H4 (cell line): Measurements from ENCODE around the gene TNXB. TPM values are rescaled to one million over a fixed set of nuclear protein-coding genes. Genes with fewer than 3 reads are reported as not detected.
"Not testable (repeated sequence)": the region's sequence is repeated elsewhere in the genome, so short reads cannot be mapped to it uniquely, and the experiment has no call there.

Experiments
- DNase-seq: peaks from one replicate; pipeline ENCODE4 v3.0.0-alpha.2; 2015; ENCODE audit warnings: low spot score
- total RNA-seq: library from RNA; depleted of rRNA; stranded (reverse); fragments of >200 nt; shearing (Covaris generic); gene quantifications from 2 replicates; pipeline ENCODE4 v1.2.3, GENCODE V29; 2014

Gene TNXB
- total RNA-seq, 1 experiment from 2014 or later: 0.29 TPM

GRCh38 chr6:32039321-32040274, 69.5 kb downstream of the TNXB start:
- DNase-seq: not testable (repeated sequence)

- not testable (repeated sequence) for DNase-seq
These were observed 70.3 kb downstream of the TNXB start for GRCh38 chr6:32038878-32039277.

GRCh38 chr6:32037598-32038524, 71.3 kb downstream of the TNXB start, which contains the start of gene CYP21A2:
TSS of gene CYP21A2 (plus strand) at chr6:32038415. CDS start at chr6:32038423, 8 bp downstream.
- DNase-seq: not testable (repeated sequence)

- DNase-seq: not testable (repeated sequence)
These were observed 72.0 kb downstream of the TNXB start for GRCh38 chr6:32037136-32037535.

DNA sequence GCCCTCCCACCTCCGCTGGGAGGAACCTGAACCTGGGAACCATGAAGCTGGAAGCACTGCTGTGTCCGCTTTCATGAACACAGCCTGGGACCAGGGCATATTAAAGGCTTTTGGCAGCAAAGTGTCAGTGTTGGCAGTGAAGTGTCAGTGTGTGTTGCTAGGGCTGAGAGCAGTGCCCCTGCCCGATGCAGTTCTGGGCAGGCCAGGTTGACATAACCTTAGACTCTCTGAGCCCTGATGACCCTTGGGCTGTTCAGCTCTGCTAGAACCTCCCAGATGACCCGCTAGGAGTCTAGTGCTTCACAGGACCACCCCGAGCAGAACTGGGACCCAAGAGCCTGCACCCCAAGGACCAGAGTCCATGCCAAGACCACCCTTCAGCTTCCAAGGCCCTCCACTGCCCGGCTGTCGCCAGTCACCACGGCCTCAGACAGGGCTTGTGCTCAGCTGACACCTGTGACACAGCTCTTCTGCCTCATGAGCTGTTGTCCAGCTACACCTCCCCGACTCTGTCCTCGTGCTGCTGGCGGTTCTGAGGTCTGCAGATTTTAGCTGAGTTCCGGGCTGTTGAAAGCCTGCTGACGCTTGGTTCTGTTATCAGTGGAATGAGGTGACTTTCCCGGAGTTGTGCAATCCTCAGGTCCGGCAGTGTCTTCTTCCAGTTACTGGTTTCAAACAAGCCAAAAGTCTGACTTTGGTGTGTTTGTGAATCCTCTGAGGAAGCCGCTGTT, 73.7 kb downstream of the TNXB start:
- DNase-seq: not testable (repeated sequence)

DNA sequence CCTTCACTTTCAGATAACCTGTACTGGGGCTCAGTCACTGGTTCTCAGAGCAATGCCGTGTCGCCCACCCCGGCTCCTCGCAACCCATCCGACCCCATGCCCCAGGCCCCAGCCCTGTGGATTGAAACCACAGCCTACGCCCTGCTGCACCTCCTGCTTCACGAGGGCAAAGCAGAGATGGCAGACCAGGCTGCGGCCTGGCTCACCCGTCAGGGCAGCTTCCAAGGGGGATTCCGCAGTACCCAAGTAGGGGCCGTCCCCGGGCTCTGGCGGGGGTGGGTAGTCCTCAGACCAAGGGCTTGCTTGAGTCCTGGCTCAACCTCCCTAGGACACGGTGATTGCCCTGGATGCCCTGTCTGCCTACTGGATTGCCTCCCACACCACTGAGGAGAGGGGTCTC, 79.6 kb downstream of the TNXB start:
- DNase-seq: not testable (repeated sequence)

DNA sequence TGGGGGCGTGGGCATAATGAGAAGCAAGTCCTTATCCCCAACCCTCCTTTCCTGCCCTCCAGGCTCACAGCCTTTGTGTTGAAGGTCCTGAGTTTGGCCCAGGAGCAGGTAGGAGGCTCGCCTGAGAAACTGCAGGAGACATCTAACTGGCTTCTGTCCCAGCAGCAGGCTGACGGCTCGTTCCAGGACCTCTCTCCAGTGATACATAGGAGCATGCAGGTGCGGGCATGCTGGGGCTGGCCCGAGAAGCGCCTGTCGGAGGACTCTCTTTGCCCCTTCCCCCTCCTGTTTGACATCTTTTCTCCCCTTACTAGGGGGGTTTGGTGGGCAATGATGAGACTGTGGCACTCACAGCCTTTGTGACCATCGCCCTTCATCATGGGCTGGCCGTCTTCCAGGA, 80.5 kb downstream of the TNXB start:
- DNase-seq: not testable (repeated sequence)

GRCh38 chr6:32022100-32022499, 87.0 kb downstream of the TNXB start:
- not testable (repeated sequence) for DNase-seq

GRCh38 chr6:32014547-32014946, 94.6 kb downstream of the TNXB start, which contains the start of gene C4B:
TSS of gene C4B (plus strand) at chr6:32014795. CDS start at chr6:32014846, 51 bp downstream.
- not testable (repeated sequence) for DNase-seq

DNA sequence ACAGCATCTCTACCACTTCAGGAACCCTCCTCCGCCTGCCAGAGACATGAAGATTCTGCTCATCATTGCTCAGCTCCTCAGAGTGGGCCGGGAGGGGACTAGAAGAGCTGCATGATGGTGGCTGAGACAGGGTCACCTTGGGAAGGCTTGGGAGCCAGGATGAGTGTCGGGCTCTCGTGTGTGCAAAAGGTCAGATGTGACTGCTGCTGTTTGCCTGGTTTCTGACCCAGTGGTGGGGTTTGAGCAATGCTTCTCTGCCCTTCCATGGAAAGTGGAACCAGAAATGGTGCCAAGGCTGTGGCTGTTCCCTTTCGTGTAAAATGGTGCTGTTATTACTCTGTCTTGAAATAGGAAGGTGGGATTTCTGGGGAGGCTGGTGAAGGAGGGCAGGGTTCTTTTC, 95.4 kb downstream of the TNXB start:
- not testable (repeated sequence) for DNase-seq

- not testable (repeated sequence) for DNase-seq
These were observed 96.1 kb downstream of the TNXB start for GRCh38 chr6:32012941-32013617.

DNA sequence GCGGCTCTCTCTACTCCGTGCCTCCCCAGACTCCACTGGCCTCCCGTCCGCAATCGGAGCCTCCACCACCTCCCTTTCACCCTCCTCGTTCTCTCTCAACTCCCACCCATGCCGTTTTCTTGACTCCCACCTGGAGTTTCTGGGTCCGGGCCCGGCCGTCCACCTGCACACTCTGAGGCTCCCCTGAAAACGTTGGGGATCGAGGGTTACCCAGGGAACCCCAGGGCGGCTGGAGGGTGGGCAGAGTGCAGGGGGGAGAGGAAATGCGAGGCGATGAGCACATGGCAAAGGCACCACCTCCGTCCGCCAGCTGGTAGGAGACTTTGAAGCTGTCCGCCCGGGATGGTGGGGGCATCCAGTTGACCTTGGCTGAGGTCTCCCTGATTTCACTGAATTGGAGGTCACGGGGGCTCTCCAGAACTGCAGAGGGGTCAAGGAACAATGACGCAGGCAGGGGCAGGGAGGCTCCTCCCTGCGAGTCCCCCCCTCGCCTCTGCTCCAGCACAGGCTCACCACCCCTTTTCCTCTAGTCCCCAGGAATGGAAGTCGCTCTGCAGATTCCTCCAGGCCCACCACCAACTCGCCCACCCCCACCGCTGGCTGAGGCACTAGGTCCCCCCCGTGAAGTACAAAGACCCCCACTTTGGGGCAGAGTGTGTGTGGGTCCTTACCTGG, 98.1 kb downstream of the TNXB start:
- not testable (repeated sequence) for DNase-seq

- DNase-seq: not testable (repeated sequence)
These were observed 99.6 kb downstream of the TNXB start for GRCh38 chr6:32009537-32009936.

- not testable (repeated sequence) for DNase-seq
These were observed 100.5 kb downstream of the TNXB start for GRCh38 chr6:32008616-32009015.

DNA sequence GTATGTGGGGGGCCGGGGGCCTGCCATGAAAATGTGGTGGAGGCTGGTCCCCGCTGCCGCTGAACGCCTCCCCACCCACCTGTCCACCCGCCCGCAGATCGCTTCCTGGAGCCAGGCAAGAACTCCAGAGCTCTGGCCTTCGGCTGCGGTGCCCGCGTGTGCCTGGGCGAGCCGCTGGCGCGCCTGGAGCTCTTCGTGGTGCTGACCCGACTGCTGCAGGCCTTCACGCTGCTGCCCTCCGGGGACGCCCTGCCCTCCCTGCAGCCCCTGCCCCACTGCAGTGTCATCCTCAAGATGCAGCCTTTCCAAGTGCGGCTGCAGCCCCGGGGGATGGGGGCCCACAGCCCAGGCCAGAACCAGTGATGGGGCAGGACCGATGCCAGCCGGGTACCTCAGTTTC, 101.1 kb downstream of the TNXB start:
- DNase-seq: not testable (repeated sequence)

GRCh38 chr6:32007086-32007485, 102.1 kb downstream of the TNXB start:
- not testable (repeated sequence) for DNase-seq

DNA sequence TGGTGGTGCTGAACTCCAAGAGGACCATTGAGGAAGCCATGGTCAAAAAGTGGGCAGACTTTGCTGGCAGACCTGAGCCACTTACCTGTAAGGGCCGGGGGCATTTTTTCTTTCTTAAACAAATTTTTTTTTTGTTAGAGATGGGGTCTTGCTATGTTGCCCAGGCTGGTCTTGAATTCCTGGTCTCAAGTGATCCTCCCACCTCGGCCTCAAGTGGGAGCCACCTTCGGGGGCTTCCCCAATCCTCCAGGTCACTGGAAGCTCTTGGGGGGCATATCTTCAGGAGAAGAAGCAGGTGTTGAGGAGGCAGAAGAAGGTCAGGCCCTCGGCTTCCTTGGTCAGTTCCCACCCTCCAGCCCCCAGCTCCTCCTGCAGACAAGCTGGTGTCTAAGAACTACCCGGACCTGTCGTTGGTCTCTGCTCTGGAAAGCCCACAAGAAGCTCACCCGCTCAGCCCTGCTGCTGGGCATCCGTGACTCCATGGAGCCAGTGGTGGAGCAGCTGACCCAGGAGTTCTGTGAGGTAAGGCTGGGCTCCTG, 103.1 kb downstream of the TNXB start:
- DNase-seq: not testable (repeated sequence)

GRCh38 chr6:32005538-32005880, 103.6 kb downstream of the TNXB start:
- DNase-seq: not testable (repeated sequence)

DNA sequence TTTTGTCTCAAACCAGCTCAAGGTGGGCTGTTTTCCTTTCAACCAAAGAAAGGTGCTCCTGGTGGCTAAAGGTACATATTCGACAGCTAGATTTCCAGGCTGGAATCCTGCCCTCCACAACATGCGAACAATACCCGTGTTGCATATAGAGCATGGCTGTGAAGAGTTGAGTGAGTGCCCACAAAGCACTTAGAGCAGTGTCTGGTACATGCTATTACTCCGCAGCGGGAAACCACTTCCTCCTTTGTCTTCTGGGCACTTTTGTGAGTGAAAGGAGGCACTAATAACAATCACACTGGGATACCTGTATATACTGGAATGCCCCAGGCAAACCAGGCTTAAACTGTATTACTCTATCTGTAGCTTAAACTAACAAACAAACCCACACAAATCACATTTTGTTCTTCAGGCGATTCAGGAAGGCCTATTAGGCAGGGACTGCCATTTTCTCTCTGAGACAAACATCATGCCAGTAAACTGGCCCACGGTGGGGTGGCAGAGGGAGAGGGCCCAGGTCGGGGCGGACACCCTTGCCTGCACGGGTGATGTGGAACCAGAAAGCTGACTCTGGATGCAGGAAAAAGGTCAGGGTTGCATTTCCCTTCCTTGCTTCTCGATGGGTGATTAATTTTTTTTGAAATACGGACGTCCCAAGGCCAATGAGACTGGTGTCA, 104.1 kb downstream of the TNXB start:
- not testable (repeated sequence) for DNase-seq
